GM20431 (cell line): ENCODE results near the gene FUT2.
"Not testable (repeated sequence)": the region's sequence is repeated elsewhere in the genome, so short reads cannot be mapped to it uniquely, and the experiment has no call there.

Source experiments
- in situ Hi-C: fragments of 300-500 bp; cut with MseI, MboI; formaldehyde crosslinking; loops from one replicate; pipeline ENCODE4 v1.15.0; 2020; ENCODE audit warnings: low sequenced_read_pairs; ENCODE audit not compliant: unreplicated experiment

Gene FUT2

GRCh38 chr19:48693629-48694028, 2.1 kb upstream of the FUT2 start:
- in situ Hi-C loops = not testable (repeated sequence)

- in situ Hi-C loops = no loop called here
Measured at GRCh38 chr19:48696353-48697010, 711 bp downstream of the FUT2 start.

- in situ Hi-C loops = no loop called here
Measured at GRCh38 chr19:48698046-48698445, 2.3 kb downstream of the FUT2 start.

DNA sequence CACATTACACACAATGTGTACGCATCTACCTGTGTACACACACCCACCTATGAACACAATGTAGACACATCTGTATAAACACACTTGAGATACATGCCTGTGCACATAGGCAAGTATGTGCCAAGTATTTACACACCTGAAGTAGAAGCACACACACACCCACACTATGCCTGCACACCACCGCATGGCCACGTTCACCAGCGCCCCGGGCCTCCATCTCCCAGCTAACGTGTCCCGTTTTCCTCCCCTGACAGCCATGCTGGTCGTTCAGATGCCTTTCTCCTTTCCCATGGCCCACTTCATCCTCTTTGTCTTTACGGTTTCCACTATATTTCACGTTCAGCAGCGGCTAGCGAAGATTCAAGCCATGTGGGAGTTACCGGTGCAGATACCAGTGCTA, 6.9 kb downstream of the FUT2 start:
- in situ Hi-C loops = no loop called here

- in situ Hi-C loops = no loop called here
Measured at GRCh38 chr19:48703316-48703715, 7.5 kb downstream of the FUT2 start.

DNA sequence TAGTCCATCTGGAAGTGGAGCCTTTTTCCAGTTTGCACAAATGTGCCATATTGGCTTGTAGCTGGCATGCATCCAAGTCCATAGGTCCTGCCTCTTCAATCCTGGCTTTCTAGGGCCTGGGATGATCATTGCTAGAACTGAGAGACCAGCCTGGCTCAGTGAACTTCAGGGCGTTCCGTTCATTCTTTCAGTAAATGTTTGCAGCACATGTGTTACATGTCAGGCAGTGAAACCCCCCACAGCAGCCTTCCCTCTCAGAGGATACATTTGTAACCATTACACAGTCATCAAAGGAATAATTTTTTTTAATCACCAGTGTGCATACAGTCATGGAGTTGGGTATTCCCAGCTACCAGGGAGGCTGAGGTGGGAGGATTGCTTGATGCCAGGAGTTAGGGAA, 9.7 kb downstream of the FUT2 start:
- in situ Hi-C loops = no loop called here

GRCh38 chr19:48708471-48708870, 12.7 kb downstream of the FUT2 start:
- in situ Hi-C loops = no loop called here

- in situ Hi-C loops = no loop called here
Measured at GRCh38 chr19:48711106-48711662, 15.4 kb downstream of the FUT2 start.

DNA sequence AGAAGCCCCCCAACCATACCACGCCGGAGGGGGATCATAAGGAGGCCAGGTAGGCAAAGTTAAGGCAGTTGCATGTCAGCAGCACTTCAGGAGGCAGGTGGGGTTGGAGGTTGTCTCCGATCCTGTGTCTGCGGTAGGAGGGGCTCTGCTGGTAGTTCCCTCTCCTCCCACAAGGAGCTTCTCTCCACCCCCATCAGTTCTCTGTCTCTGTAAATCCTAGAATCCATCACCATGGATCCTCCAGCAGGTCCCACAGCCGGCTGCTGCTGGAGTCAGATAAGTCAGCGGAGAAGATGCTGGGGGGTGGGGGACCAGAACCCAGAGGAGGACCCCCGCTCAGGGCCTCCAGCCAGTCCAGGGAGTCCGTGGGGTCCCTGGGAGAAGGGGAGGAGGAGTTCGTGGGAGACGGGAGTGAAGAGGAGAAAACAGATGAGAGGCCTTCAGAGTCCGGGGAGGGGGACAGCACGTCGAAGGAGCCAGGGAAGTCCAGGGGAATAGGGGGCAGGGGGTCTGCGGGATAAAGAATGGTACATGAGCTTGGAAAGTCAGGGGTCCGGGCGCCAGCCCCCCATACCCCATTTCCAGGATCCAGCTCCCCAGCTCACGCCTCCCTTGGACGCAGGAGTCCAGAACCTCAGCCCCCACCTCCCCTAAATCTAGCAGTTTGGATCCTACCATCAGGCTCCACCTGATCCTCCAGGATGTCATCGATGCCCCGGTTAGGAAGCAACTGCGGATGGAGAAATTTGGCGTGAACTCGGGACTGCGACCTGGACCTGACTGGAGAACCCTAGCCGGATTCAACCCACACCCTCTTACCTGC, 17.5 kb downstream of the FUT2 start:
- in situ Hi-C loops = no loop called here

DNA sequence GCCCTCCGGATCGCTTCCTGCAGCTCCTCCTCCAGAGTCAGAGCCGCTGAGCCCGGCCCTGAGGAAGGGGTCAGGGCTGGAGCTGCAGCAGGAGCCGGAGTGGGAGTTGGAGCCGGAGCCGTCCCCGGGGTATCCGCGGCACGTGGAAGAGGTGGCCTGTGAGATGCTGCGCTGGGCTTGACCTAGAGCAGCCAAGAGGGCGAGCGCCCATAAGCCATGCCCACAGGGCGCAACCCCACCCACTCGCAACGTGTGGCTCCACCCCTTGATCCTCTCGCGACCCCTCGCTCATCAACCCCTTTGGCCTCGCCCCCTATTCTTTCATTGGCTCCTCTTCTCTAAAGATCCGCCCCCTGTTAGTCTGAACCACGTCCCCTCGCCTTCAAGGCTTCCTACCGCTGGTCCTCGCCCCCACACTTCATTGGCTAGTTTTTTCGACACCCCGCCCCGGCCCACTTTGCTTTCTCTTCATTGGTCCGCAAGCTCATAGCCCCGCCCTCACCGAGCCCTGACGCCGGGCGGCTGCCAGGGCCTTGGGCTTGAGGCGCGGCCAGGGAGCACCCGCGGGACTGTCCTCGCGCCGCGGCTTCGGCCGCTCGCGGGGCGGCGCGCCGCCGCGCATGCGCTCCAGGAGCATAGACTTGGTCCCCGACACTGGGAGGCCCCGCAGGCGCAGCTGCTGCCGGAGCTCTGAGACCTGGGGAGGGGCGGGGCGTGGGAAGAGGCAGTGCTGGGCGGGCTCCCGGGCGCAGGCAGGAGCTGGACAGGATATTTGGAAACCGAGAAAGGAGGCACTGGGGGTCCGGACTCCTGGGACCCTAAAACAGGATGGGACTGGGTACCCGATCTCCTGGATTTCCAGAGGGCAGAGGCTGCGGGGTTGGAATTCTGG, 18.3 kb downstream of the FUT2 start:
- in situ Hi-C loops = no loop called here

DNA sequence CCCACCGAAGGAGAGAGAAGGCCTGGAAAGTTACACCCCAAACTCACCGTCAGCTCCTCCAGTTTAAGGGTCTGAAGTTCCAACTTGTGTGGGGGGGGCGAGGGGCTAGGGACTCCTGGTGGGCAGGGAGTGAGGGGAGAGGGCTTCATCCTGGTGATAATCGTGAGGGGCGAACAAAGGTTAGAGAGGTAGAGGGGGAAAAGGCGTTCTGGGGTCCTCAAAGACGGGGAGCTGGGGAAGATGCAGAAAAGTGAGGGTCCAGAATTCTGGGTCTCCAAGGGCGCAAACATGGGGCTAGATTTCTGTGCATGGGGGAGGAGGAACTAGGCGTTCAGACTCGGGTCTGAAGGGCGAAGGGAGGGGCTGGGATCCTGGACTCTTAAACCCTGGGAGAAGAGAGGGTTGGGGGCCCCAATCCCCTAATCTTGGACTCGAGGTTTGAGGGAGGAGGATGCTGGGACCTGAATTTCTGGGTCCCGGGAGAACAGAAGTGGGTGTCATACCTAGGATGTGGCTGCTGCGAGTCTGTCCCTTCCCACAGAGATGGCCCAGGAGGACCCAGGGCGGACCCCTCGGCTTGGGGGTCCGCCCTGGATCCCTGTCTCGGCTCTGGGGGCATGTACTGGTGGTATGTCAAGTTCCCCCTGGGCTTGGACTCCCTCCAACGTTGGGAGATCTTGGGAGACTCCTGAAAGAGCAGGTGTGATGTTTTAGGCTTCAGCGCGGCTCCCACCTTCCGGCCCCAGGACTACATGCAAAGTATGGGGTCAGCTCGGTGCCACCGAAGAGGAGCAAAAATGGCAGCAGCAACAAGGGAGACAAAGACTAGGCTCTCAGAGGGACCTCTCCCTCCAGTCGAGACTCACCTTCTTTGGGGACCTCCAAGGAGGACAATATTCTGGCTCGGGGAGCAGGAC, 19.2 kb downstream of the FUT2 start:
- in situ Hi-C loops = no loop called here

DNA sequence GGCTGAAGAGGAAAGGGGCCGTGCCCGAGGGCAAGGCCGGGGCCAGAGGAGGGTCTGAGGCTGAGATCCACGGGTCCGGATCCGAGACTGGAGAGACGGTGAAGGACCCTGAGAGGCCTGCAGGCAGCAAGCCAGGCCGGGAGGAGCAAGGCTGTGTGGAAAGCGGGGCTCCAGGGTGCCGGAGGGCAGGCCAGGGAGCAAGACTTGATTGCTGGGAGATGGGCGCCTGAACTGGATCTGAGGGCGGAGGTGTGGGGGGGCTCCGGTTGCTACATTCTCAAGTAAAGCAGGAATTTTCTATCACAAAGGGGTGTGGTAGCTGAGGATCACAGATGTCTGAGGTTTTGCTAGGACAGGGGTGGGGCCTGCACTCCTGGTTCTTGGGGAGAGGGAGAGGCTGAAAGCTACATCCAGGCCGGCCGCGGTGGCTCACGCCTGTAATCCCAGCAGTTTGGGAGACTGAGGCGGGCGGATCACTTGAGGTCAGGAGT, 20.0 kb downstream of the FUT2 start:
- in situ Hi-C loops = no loop called here

DNA sequence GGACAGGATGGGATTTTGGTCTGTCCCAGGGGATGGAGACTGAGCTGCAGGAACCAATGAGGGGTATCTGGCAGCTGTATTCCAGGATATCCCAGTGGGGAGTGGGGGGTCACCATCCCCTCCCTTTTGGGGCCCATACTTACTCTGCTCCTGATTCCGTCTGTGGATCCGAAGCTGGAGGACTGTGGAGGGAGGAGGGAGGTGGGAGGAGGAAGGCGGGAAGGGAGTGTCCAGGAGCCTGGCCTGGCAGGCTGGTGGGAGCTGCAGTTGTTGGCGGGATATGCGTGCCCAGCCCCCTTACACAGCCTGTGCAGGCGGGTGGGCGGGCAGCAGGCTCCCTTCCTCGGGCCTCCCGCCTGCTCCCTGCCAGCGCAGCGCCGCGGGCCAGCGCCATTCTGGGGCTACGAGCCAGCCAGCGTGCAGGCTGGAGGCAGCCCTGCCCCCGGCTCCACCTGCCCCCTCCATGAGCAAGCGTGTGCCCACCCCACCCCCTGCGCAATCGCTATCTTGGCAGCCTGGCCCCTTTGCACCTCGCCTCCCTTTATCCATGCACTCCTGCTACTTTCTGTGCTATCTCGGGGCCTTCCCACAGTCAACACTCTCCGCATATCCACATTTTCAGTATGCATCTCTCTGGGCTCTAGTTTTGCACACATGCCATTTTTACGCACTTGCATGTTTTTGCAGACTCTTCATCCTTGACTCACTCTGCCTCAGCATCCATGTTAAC, 21.0 kb downstream of the FUT2 start:
- in situ Hi-C loops = no loop called here

- in situ Hi-C loops = not testable (repeated sequence)
Measured at GRCh38 chr19:48718106-48718505, 22.3 kb downstream of the FUT2 start.

DNA sequence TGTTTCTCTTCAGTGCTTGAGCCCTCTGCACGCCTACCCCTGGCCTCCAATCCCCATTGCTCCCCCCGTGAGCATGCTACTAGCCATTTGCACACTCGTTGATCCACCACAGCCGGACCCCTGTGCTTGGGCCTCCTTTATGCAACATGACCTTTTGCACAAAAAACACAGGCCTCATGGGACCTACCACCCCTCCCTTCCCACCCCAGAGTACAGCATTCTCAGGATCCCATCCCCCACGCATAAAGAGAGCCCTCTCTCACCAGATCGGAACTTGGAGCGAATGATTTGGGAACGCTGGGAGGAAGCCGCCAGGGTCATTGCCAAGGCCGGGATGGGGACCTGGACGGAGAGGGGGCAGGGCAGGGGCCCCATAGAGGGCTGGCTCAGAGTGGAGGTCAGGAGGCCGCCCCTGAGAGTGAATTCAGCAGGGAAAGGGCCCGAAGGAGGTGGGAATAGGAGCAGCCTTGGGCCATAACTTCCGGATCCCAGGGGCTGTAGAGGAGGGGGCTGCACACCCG, 23.0 kb downstream of the FUT2 start:
- in situ Hi-C loops = no loop called here

DNA sequence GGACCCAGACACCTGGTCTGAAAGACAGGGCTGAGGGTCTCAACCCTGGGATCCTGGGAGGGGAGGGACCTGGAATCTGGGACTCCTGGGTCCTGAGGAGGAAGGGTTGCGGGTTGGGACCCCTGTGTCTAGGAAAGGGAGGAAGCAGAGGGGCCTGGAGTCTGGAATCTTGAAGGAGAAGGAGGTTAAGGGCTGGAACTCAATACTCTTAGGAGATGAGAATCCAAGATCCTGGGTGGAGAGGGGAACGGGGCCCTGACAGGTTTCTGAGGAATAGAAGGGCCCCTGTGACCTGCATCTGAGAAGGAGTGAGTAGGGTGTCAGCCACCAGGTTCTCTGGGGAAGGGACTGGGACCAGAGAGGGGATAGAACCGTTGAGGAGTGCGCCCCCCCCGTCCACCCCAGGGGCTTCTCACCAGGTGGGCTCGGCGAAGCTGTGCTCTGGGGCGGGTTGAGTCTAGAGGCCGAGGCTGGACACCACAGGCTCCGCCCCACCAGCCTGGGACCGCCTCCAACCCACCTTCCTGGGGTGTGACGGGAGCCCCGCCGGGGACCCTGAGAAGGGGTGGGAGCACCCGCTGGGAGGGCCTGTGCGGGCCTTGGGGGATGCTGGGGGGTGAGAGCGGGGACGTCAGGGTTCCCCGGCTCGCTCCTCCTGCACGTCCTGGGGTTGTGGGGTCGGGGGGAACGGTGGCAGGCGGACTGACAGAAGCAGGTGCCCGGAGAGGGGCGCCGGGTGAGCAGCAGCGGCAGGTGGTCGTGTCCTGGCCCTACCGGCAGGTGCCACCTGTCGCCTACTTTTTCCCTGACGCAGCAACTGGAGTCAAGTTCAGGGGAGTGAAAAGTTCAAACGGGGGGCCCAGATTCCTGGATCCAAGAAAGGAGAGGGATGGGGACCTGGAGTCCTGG, 23.7 kb downstream of the FUT2 start, which contains the start of gene MAMSTR:
Gene MAMSTR, minus strand, starts transcription at position 463 of the 909 bp plus-strand sequence. CDS start 694 bp downstream, outside the sequence.
- in situ Hi-C loops = no loop called here

DNA sequence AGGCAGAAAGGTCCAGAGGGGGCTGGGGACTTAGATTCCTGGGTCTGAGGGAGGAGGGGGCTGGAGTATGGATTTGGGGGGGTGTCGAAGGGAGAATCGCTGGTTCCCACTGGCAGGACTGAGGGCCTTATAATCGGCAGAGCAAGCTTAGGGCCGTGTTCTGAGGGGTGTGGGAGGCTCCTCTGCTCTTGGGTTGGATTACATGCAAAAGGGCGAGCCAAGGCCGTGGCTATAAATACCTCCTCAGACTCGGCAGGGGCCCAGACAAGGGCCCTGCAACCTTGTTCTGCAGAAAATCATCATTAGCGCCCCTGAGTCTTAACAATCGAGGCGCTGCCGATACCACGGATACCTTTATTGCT, 24.5 kb downstream of the FUT2 start:
- in situ Hi-C loops = no loop called here
